ENCODE measurements around the gene CHN1.

DNA sequence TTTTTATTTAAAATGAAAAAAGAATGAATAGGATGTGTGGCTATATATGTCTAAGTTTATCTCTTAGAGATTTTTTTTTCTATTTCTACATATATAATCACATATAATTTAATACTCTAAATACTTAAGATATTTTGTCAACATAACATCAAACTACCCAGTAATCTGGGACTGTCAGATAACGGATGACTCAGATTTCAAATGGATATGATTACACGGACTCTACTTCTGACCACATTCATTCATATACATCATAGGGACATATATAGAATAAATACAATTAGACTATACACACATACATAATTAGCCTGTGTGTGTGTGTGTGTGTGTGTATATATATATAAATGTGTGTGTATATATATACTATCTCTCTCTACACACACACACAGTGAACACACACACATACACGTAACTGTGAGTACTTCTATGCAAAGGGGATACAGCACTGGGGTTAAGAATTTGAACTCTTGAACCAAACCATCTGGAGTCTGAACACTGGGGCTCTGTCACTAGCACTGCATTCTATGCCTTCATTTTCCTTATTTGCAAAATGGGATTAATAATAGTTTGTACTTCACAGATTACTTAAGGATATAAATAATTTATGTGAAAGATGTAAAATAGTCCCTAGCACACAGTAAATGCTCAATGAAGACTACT lies 59.5 kb downstream of the CHN1 start:
- TF ChIP-seq, protein P1, sequence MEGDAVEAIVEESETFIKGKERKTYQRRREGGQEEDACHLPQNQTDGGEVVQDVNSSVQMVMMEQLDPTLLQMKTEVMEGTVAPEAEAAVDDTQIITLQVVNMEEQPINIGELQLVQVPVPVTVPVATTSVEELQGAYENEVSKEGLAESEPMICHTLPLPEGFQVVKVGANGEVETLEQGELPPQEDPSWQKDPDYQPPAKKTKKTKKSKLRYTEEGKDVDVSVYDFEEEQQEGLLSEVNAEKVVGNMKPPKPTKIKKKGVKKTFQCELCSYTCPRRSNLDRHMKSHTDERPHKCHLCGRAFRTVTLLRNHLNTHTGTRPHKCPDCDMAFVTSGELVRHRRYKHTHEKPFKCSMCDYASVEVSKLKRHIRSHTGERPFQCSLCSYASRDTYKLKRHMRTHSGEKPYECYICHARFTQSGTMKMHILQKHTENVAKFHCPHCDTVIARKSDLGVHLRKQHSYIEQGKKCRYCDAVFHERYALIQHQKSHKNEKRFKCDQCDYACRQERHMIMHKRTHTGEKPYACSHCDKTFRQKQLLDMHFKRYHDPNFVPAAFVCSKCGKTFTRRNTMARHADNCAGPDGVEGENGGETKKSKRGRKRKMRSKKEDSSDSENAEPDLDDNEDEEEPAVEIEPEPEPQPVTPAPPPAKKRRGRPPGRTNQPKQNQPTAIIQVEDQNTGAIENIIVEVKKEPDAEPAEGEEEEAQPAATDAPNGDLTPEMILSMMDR (IDR thresholded peaks at IDR 0.05 in 4 of 5, conservative IDR thresholded peaks at IDR 0.05 in 1 of 5) = no peak
- TF ChIP-seq POLR2A (IDR thresholded peaks at IDR 0.05) = no peak

Data from gastrocnemius medialis (tissue), 4 donors.